ENCODE measurements around the gene LDB3. TPM values are rescaled to one million over a fixed set of nuclear protein-coding genes. Genes with fewer than 3 reads are reported as not detected.

The LDB3 gene
- total and polyA plus RNA-seq, 5 donors from 2014 or later: not detected

DNA sequence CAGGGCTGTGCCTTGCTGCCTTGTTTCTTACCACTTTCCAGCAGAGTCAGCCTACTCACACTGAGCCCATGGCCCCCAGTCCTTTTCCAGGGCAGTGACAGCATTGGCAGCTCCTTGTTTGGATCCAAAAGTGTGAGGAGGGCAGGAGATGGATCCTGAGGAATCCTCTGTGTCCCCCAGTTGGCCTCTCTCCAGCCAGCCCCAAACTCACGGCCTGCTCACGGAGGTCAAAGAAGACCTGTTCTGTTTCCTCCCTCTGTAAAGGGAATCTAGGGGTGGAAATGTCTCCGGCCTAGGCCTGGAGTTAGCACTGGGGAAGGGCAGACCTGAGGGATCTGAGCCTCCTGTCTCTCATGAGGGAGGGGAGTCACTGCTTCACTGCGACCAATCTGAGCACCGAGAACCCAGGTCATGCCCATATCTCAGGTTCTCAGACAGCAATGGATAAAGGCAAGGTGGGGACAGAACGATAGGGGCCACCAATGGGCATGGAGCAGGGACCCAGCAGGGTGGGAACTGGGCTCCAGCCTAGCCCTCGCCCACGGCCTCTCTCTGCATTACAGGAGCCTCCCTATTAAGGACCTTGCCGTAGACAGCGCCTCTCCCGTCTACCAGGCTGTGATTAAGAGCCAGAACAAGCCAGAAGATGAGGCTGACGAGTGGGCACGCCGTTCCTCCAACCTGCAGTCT lies 23.2 kb downstream of the LDB3 start:
- Histone ChIP-seq H3K9me3 (ENCODE audit: control insufficient read depth in 2 of 2, low read length in 2 of 2) (no peaks in the 10 kb centered on the region), H3K4me3 (ENCODE audit: low read depth, low read length) (no peak overlapping the region), H3K36me3 (ENCODE audit: control insufficient read depth, insufficient read depth, low read length) (no peaks in the 10 kb centered on the region), H3K27ac (ENCODE audit: insufficient read depth, low read length, poor library complexity, severe bottlenecking) (no peak overlapping the region), H3K4me1 (ENCODE audit: control insufficient read depth, insufficient read depth, low read length, poor library complexity, severe bottlenecking) (no peaks in the 10 kb centered on the region), H3K27me3 (ENCODE audit: control insufficient read depth, insufficient read depth, low read length) (no peaks in the 10 kb centered on the region)
- Mint-ChIP-seq H3K27me3 (no peaks in the 10 kb centered on the region), H3K4me3 (no peak overlapping the region), H3K27ac (no peak overlapping the region), H3K9me3 (peaks cover 0 to 2% (median 0%) of the 10 kb centered on the region in 7 donors), H3K4me1 (peaks cover 0 to 11% (median 3%) of the 10 kb centered on the region in 4 donors), H3K36me3 (no peaks in the 10 kb centered on the region)
- no peak for DNase-seq
- ATAC-seq (ENCODE audit: low read depth in 2 of 2): no peak

DNA sequence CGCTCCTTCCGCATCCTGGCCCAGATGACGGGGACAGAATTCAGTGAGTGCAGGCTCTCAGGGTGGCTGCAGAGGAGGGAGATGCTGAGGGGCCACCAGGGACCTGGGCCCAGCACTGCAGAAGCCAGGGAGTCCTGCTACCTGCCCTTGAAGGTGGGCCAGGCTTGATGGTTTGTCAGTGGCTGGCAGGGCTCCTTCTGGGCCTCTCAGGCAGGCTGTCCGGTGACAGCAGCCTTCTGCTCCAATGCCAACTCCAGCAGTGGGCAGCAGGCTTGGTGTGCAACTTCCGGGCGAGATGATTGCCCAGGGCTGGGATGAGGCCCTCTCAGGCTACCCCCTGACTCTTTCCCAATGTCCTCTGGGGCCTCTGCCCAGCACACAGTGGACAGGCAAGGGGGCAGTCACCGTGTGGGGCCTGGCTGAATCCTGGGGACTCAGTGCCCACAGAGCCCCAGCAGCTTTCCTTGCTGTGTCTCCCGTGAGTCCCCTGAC lies 23.8 kb downstream of the LDB3 start:
- H3K4me1 ChIP-seq (ENCODE audit: control insufficient read depth, insufficient read depth, low read length, poor library complexity, severe bottlenecking): no peaks in the 10 kb centered on the region
- no peak overlapping the region for H3K4me3 ChIP-seq (ENCODE audit: low read depth, low read length)
- H3K9me3 ChIP-seq (ENCODE audit: control insufficient read depth in 2 of 2, low read length in 2 of 2): no peaks in the 10 kb centered on the region
- no peak overlapping the region for H3K4me3 Mint-ChIP-seq
- H3K36me3 Mint-ChIP-seq: no peaks in the 10 kb centered on the region
- peaks cover 0 to 11% (median 3%) of the 10 kb centered on the region in 4 donors for H3K4me1 Mint-ChIP-seq
- no peak overlapping the region for H3K27ac Mint-ChIP-seq
- H3K36me3 ChIP-seq (ENCODE audit: control insufficient read depth, insufficient read depth, low read length): no peaks in the 10 kb centered on the region
- no peak for ATAC-seq (ENCODE audit: low read depth in 2 of 2)
- no peaks in the 10 kb centered on the region for H3K27me3 ChIP-seq (ENCODE audit: control insufficient read depth, insufficient read depth, low read length)
- no peak for DNase-seq
- no peaks in the 10 kb centered on the region for H3K27me3 Mint-ChIP-seq
- H3K9me3 Mint-ChIP-seq: peaks cover 0 to 2% (median 0%) of the 10 kb centered on the region in 7 donors
- H3K27ac ChIP-seq (ENCODE audit: insufficient read depth, low read length, poor library complexity, severe bottlenecking): no peak overlapping the region

DNA sequence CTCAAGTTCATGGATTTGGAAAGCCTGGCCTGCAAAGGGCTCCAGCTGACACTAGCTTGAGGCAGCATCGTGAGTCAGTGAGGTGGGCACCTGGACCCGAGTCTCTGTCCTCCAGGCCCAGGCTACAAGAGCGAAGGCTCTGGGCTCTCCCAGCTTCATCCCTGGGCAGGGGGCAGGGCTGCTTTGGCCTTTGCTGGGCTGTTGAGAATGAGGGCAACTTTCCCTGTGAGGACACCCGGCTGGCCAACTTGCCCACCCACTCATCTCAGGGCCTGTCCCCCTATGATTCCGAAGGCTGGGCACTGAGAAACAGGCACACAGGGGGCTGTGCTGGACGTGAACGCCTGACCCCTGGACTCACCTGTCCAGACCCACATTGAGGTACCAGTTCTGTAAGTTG lies 24.4 kb downstream of the LDB3 start:
- H3K4me3 ChIP-seq (ENCODE audit: low read depth, low read length): no peak overlapping the region
- H3K36me3 ChIP-seq (ENCODE audit: control insufficient read depth, insufficient read depth, low read length): no peaks in the 10 kb centered on the region
- H3K27me3 ChIP-seq (ENCODE audit: control insufficient read depth, insufficient read depth, low read length): no peaks in the 10 kb centered on the region
- H3K27ac ChIP-seq (ENCODE audit: insufficient read depth, low read length, poor library complexity, severe bottlenecking): no peak overlapping the region
- DNase-seq (no peak), ATAC-seq (ENCODE audit: low read depth in 2 of 2) (no peak)
- H3K9me3 ChIP-seq (ENCODE audit: control insufficient read depth in 2 of 2, low read length in 2 of 2): no peaks in the 10 kb centered on the region
- no peak overlapping the region for H3K27ac Mint-ChIP-seq
- no peaks in the 10 kb centered on the region for H3K36me3 Mint-ChIP-seq
- no peaks in the 10 kb centered on the region for H3K27me3 Mint-ChIP-seq
- no peaks in the 10 kb centered on the region for H3K4me1 ChIP-seq (ENCODE audit: control insufficient read depth, insufficient read depth, low read length, poor library complexity, severe bottlenecking)
- peaks cover 0 to 2% (median 0%) of the 10 kb centered on the region in 7 donors for H3K9me3 Mint-ChIP-seq
- H3K4me3 Mint-ChIP-seq: no peak overlapping the region
- peaks cover 0 to 11% (median 3%) of the 10 kb centered on the region in 4 donors for H3K4me1 Mint-ChIP-seq

DNA sequence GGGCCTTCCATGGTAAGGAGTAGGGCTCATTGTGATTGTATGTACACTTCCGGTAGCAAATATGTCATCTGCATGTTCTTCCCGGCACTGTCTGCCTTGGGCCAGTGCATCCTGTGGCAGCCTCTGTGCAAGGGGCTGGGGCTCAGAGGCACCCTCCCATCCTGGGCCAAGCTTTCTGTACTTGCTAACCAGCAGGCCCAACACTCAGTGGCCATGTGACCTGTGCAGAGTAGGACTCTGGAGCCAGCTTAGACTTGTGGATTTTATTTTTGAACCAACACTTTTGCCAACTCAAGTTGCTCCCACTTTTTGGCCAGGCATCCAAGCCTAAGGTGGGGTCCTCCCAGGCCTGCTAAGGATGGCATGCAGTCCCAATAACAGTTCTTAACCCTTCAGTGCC lies 25.0 kb downstream of the LDB3 start:
- Mint-ChIP-seq H3K27me3 (no peaks in the 10 kb centered on the region), H3K27ac (peak overlapping the region in 1 of 3 donors; percentile 26), H3K36me3 (no peaks in the 10 kb centered on the region)

DNA sequence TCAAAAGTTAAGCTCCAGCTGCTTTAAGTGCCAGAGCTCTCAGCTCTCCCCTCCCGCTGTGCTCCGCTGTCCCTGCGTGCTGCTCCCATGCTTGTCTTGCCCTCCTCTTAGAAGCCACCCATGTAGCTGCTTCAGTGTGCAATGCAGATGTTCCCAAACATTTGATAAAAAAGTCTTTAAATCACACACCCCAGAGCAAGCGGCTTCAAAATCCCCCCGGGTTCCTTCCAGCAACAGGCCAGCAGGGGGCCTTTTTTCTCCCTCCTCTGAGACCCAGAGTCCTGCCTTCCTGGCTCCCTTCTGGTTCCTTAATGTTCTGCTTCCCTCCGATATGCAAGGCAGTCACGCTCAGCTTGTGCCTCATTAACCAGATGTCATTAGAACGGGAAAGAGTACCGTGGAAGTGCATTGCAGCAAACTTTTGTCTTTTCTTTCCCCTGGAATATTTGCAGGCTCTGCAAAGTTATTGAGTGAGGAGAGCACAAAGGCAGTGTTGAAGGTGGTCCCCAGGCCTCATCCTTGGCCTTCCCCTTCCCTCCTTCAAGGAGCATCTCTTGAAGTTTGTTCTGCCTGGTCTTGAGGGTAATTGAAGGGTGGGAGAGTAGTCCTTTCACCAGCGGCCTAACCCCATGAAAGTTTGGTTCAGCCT lies 25.5 kb downstream of the LDB3 start:
- H3K27ac ChIP-seq (ENCODE audit: insufficient read depth, low read length, poor library complexity, severe bottlenecking): no peak overlapping the region
- H3K4me3 ChIP-seq (ENCODE audit: low read depth, low read length): no peak overlapping the region
- no peaks in the 10 kb centered on the region for H3K27me3 ChIP-seq (ENCODE audit: control insufficient read depth, insufficient read depth, low read length)
- peaks cover 0 to 5% (median 0%) of the 10 kb centered on the region in 4 donors for H3K4me1 Mint-ChIP-seq
- no peaks in the 10 kb centered on the region for H3K36me3 ChIP-seq (ENCODE audit: control insufficient read depth, insufficient read depth, low read length)
- DNase-seq: peak in 2 of 3 donors; percentile 23 to 43
- H3K27ac Mint-ChIP-seq: peak overlapping the region in 1 of 3 donors; percentile 26
- no peaks in the 10 kb centered on the region for H3K27me3 Mint-ChIP-seq
- H3K36me3 Mint-ChIP-seq: no peaks in the 10 kb centered on the region
- H3K4me3 Mint-ChIP-seq: no peak overlapping the region
- H3K9me3 Mint-ChIP-seq: peaks cover 0 to 2% (median 0%) of the 10 kb centered on the region in 7 donors
- H3K4me1 ChIP-seq (ENCODE audit: control insufficient read depth, insufficient read depth, low read length, poor library complexity, severe bottlenecking): no peaks in the 10 kb centered on the region
- no peak for ATAC-seq (ENCODE audit: low read depth in 2 of 2)
- H3K9me3 ChIP-seq (ENCODE audit: control insufficient read depth in 2 of 2, low read length in 2 of 2): no peaks in the 10 kb centered on the region

More for the DNA sequence above, 25.0 kb downstream of the LDB3 start:
- Histone ChIP-seq H3K27ac (ENCODE audit: insufficient read depth, low read length, poor library complexity, severe bottlenecking) (no peak overlapping the region), H3K4me1 (ENCODE audit: control insufficient read depth, insufficient read depth, low read length, poor library complexity, severe bottlenecking) (no peaks in the 10 kb centered on the region), H3K4me3 (ENCODE audit: low read depth, low read length) (no peak overlapping the region), H3K27me3 (ENCODE audit: control insufficient read depth, insufficient read depth, low read length) (no peaks in the 10 kb centered on the region), H3K9me3 (ENCODE audit: control insufficient read depth in 2 of 2, low read length in 2 of 2) (no peaks in the 10 kb centered on the region), H3K36me3 (ENCODE audit: control insufficient read depth, insufficient read depth, low read length) (no peaks in the 10 kb centered on the region)
- DNase-seq (no peak), ATAC-seq (ENCODE audit: low read depth in 2 of 2) (no peak)
- Mint-ChIP-seq H3K4me1 (peaks cover 0 to 10% (median 2%) of the 10 kb centered on the region in 4 donors), H3K4me3 (no peak overlapping the region), H3K9me3 (peaks cover 0 to 2% (median 0%) of the 10 kb centered on the region in 7 donors)

DNA sequence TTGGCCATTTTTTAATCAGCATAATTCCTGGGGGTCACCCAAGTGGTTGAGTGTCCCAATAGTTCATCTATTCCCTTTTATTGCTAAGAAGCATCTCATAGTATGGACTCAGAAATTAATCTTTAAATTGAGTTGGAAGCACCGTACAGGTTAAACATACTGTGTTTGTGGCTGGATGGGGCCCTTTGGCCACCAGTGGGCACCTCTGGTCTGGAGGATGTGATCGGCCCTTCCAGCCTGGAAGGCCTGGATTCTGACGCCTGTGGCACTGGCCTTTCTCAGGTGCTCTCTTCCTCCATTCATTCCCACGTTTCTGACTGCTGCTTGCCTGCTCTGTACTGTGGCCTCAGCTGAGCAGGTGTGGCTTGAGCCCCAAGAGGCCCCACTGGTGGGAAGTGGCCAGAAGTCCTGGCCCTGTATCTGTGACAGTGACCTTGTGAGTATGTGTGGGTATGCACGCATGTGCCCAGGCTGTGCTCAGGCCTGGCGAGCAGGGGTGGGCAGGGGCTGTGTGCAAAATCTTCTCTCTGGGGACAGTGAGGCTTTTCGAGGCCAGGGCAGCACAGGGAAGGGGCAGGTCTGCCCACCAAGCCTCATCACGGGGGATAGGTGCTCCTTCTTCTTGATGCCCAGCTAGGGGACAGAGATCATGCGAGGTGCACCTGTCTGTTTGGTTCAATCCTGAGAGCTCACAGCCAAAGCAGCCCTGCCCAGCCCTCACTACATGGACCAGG lies 30.1 kb downstream of the LDB3 start:
- Mint-ChIP-seq H3K4me3 (no peak overlapping the region), H3K27me3 (no peaks in the 10 kb centered on the region), H3K9me3 (no peaks in the 10 kb centered on the region), H3K4me1 (no peaks in the 10 kb centered on the region), H3K27ac (no peak overlapping the region), H3K36me3 (no peaks in the 10 kb centered on the region)
- Histone ChIP-seq H3K27me3 (ENCODE audit: control insufficient read depth, insufficient read depth, low read length) (no peaks in the 10 kb centered on the region), H3K4me3 (ENCODE audit: low read depth, low read length) (no peak overlapping the region), H3K4me1 (ENCODE audit: control insufficient read depth, insufficient read depth, low read length, poor library complexity, severe bottlenecking) (no peaks in the 10 kb centered on the region), H3K27ac (ENCODE audit: insufficient read depth, low read length, poor library complexity, severe bottlenecking) (no peak overlapping the region), H3K36me3 (ENCODE audit: control insufficient read depth, insufficient read depth, low read length) (no peaks in the 10 kb centered on the region), H3K9me3 (ENCODE audit: control insufficient read depth in 2 of 2, low read length in 2 of 2) (no peaks in the 10 kb centered on the region)
- no peak for ATAC-seq (ENCODE audit: low read depth in 2 of 2)
- no peak for DNase-seq

DNA sequence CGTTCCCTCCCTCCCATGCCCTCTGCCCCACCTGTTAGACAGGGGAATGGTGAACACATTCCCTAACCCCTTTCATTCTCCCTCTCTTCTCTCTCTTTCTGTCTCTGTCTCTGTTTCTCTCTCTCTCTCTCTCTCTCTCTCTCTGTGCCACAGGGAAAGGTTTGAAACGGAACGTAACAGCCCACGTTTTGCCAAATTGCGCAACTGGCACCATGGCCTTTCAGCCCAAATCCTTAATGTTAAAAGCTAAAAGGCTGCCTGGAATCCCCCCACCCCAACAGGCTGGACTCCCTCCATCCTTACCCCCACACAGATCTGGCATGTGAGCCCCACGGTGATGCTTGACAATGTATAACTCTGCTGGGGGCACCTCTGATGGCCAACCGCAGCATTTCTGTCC lies 30.8 kb downstream of the LDB3 start:
- Histone ChIP-seq H3K36me3 (ENCODE audit: control insufficient read depth, insufficient read depth, low read length) (no peaks in the 10 kb centered on the region), H3K9me3 (ENCODE audit: control insufficient read depth in 2 of 2, low read length in 2 of 2) (no peaks in the 10 kb centered on the region), H3K27ac (ENCODE audit: insufficient read depth, low read length, poor library complexity, severe bottlenecking) (no peak overlapping the region), H3K27me3 (ENCODE audit: control insufficient read depth, insufficient read depth, low read length) (no peaks in the 10 kb centered on the region), H3K4me1 (ENCODE audit: control insufficient read depth, insufficient read depth, low read length, poor library complexity, severe bottlenecking) (no peaks in the 10 kb centered on the region), H3K4me3 (ENCODE audit: low read depth, low read length) (no peak overlapping the region)
- H3K36me3 Mint-ChIP-seq: no peaks in the 10 kb centered on the region
- H3K27ac Mint-ChIP-seq: no peak overlapping the region
- DNase-seq: no peak
- H3K27me3 Mint-ChIP-seq: no peaks in the 10 kb centered on the region
- H3K4me3 Mint-ChIP-seq: no peak overlapping the region
- no peaks in the 10 kb centered on the region for H3K4me1 Mint-ChIP-seq
- H3K9me3 Mint-ChIP-seq: no peaks in the 10 kb centered on the region
- no peak for ATAC-seq (ENCODE audit: low read depth in 2 of 2)
